Measurements from ENCODE around the gene GPR62. TPM values are rescaled to one million over a fixed set of nuclear protein-coding genes. Genes with fewer than 3 reads are reported as not detected.

The GPR62 gene
- total and polyA plus RNA-seq, 2 of the 8 experiments (the other 6 are each of a cell fraction or from before 2014, with no cell fraction given) = 0.22 to 0.29 TPM

GRCh38 chr3:51949121-51949520, 6.1 kb upstream of the GPR62 start:
- no peaks in the 10 kb centered on the region for H3K79me1 ChIP-seq (ENCODE audit: low read depth, low read length)
- FAIRE-seq = no peak
- TF ChIP-seq KDM5A (IDR thresholded peaks at IDR 0.05; ENCODE audit: low read length) (no peak), BRCA1 (IDR thresholded peaks at IDR 0.05; ENCODE audit: low read depth, low read length) (no peak), CHD1 (IDR thresholded peaks at IDR 0.05; ENCODE audit: low read depth, low read length) (no peak), ATF3 (IDR thresholded peaks at IDR 0.05; ENCODE audit: insufficient read depth, low read depth, low read length) (no peak), NANOG (IDR thresholded peaks at IDR 0.05; ENCODE audit: insufficient read depth, low read depth, low read length, poor library complexity, severe bottlenecking) (no peak), KDM4A (IDR thresholded peaks at IDR 0.05; ENCODE audit: low read depth, low read length, severe bottlenecking) (no peak), KDM1A (IDR thresholded peaks at IDR 0.05; ENCODE audit: borderline replicate concordance, low read length) (no peak), SIN3A (conservative IDR thresholded peaks at IDR 0.05 in 1 of 2, IDR thresholded peaks at IDR 0.05 in 1 of 2; ENCODE audit: low read depth in 1 of 2, low read length in 2 of 2) (no peak), SRF (IDR thresholded peaks at IDR 0.05; ENCODE audit: low read depth, low read length) (no peak), CEBPB (IDR thresholded peaks at IDR 0.05; ENCODE audit: low read depth, low read length) (no peak), ASH2L (IDR thresholded peaks at IDR 0.05; ENCODE audit: low read length) (no peak), POLR2A (IDR thresholded peaks at IDR 0.05; ENCODE audit: control extremely low read depth in 1 of 2, low read depth in 2 of 2, low read length in 2 of 2) (no peak), NRF1 (IDR thresholded peaks at IDR 0.05; ENCODE audit: low read depth, low read length) (no peak), GTF2F1 (IDR thresholded peaks at IDR 0.05; ENCODE audit: borderline replicate concordance, low read depth, low read length) (no peak)

More at GRCh38 chr3:51949121-51949520, 6.1 kb upstream of the GPR62 start:
- no peak overlapping the region for H3K4ac ChIP-seq (replicated peaks; ENCODE audit: insufficient read length, low read depth, low read length)
- no peak overlapping the region for H3K9ac ChIP-seq (replicated peaks in 1 of 4; ENCODE audit: extremely low read depth in 1 of 4, low read depth in 3 of 4, low read length in 3 of 4)
- no peak overlapping the region for H3K4me2 ChIP-seq (ENCODE audit: insufficient read depth in 1 of 2, low read depth in 2 of 2, low read length in 2 of 2)
- ChIA-PET POLR2A (ENCODE audit: partially characterized antibody) (interaction anchor here (1.0 to 15.7 kb wide), 3 partner anchors 17 to 44 kb away, joined by 3 to 148 read pairs (median 130); partner anchors contain the start of genes ABHD14B, PCBP4 and RPL29), CTCF (ENCODE audit: partially characterized antibody) (interaction anchor here (1.2 to 1.9 kb wide), 2 partner anchors 25 to 230 kb away, joined by 3 to 9 read pairs; partner anchors contain the start of gene ABHD14B)
- no peaks in the 10 kb centered on the region for H3K4me1 ChIP-seq (replicated peaks in 1 of 4; ENCODE audit: control insufficient read depth in 3 of 4, insufficient read depth in 4 of 4, low read length in 3 of 4)
- no peaks in the 10 kb centered on the region for H3K23me2 ChIP-seq (ENCODE audit: low read depth, low read length)
- no peaks in the 10 kb centered on the region for H3K79me2 ChIP-seq (ENCODE audit: control insufficient read depth in 1 of 2, insufficient read depth in 2 of 2, low read length in 2 of 2)
- no peak overlapping the region for H2AK5ac ChIP-seq (ENCODE audit: low read depth, low read length)
- H3K27ac ChIP-seq (ENCODE audit: low read depth, low read length) = no peak overlapping the region
- H4K5ac ChIP-seq (ENCODE audit: insufficient read length, low read depth, low read length) = no peak overlapping the region
- no peak overlapping the region for H3K56ac ChIP-seq (replicated peaks; ENCODE audit: insufficient read length, low read depth, low read length)
- no peak overlapping the region for H2BK20ac ChIP-seq (ENCODE audit: low read length)
- H2BK12ac ChIP-seq (ENCODE audit: low read depth, low read length) = no peak overlapping the region
- H4K20me1 ChIP-seq (replicated peaks in 1 of 2; ENCODE audit: control insufficient read depth in 1 of 2, insufficient read depth in 2 of 2, low read length in 2 of 2) = no peaks in the 10 kb centered on the region
- H3K14ac ChIP-seq (ENCODE audit: insufficient read length) = no peak overlapping the region
- H3K18ac ChIP-seq (ENCODE audit: extremely low read depth, low read length) = no peak overlapping the region
- H3K23ac ChIP-seq (ENCODE audit: insufficient read length) = no peak overlapping the region
- H2AFZ ChIP-seq (ENCODE audit: low read length) = no peak overlapping the region
- no peak overlapping the region for H3K4me3 ChIP-seq (ENCODE audit: extremely low read depth in 1 of 4, insufficient read depth in 2 of 4, low read depth in 3 of 4, low read length in 4 of 4)
- no peak overlapping the region for H4K8ac ChIP-seq (ENCODE audit: extremely low read depth, insufficient read depth, low read length)
- H4K91ac ChIP-seq (replicated peaks; ENCODE audit: insufficient read length, low read length) = no peak overlapping the region
- H2BK120ac ChIP-seq (replicated peaks; ENCODE audit: low read depth, low read length) = no peak overlapping the region
- H3K36me3 ChIP-seq (ENCODE audit: control insufficient read depth in 2 of 4, insufficient read depth in 4 of 4, low read length in 3 of 4) = no peaks in the 10 kb centered on the region
- H3K27me3 ChIP-seq (replicated peaks in 1 of 4; ENCODE audit: control insufficient read depth in 3 of 4, extremely low read depth in 1 of 4, insufficient read depth in 3 of 4, low read length in 3 of 4) = peaks cover under 1 to 15% (median 12%) of the 10 kb centered on the region in 4 experiments
- H2BK5ac ChIP-seq (ENCODE audit: low read depth, low read length) = no peak overlapping the region
- WGBS, 2 experiments (ENCODE audit: extremely low coverage in 1 of 2, insufficient coverage in 1 of 2, insufficient read length in 1 of 2, insufficient replicate concordance in 2 of 2, low coverage in 1 of 2, low lambda C conversion rate in 2 of 2, missing lambda C conversion rate in 1 of 2) = 95% methylated on average over 5 of the region's 5 CpGs; no CpG with 5 or more reads in 1 of the 2 experiments
- H2BK15ac ChIP-seq (ENCODE audit: low read length) = no peak overlapping the region
- no peaks in the 10 kb centered on the region for H3K9me3 ChIP-seq (ENCODE audit: insufficient read depth in 2 of 2, low read depth in 1 of 2, low read length in 1 of 2)
- no peak for DNase-seq (ENCODE audit: low read depth in 1 of 2, low spot score in 2 of 2)

Data from H1 (cell line).